Tibial artery (tissue), 4 donors: ENCODE results near the gene ABCC1.

Experiments
- DNase-seq, 2 donors: peaks; one replicate each; pipeline ENCODE4 v3.0.0-alpha.2; 2019
- H3K27ac ChIP-seq, 2 donors: fragments of 200-600 bp; sonication (generic) in 1 of 2; 1 replicate in 1 of 2; 2 replicates in 1 of 2; pipeline ENCODE4 v1.5.1; 2018 to 2019; ENCODE audit warnings: mild to moderate bottlenecking in 1 of 2
- H3K27me3 ChIP-seq, 2 donors: fragments of 200-600 bp; sonication (generic) in 1 of 2; one replicate each; pipeline versions ENCODE4 v1.5.1 to v1.6.0; 2016 to 2019
- H3K36me3 ChIP-seq, 3 donors: fragments of 200-600 bp; sonication (generic) in 2 of 3; one replicate each; pipeline ENCODE4 v1.5.1; 2016 to 2019; ENCODE audit warnings: mild to moderate bottlenecking in 2 of 3
- H3K4me1 ChIP-seq, 4 donors: fragments of 200-600 bp; sonication (generic) in 2 of 4; 1 replicate in 3 of 4; 2 replicates in 1 of 4; pipeline ENCODE4 v1.5.1; 2016 to 2019
- H3K4me3 ChIP-seq, 2 donors: fragments of 200-600 bp; sonication (generic) in 1 of 2; 1 replicate in 1 of 2; 2 replicates in 1 of 2; pipeline ENCODE4 v1.5.1; 2018 to 2019; ENCODE audit warnings: mild to moderate bottlenecking in 2 of 2
- H3K9me3 ChIP-seq, 3 donors: fragments of 200-600 bp; sonication (generic) in 1 of 3; one replicate each; pipeline ENCODE4 v1.5.1; 2016 to 2019
- CTCF ChIP-seq, 2 experiments: fragments of 200-600 bp in 1 of 2; fragments of 450-650 bp in 1 of 2; IDR thresholded peaks; one replicate each; pipeline ENCODE4 v1.5.1; 2017 to 2019; ENCODE audit warnings: antibody characterized with exemption in 2 of 2, mild to moderate bottlenecking in 1 of 2, moderate library complexity in 1 of 2
- intact Hi-C: fragments of 100-400 bp; cut with DNase I; formaldehyde crosslinking; loops from one replicate; pipeline ENCODE4 v1.15.0; 2023; ENCODE audit warnings: low total_unique reads

Gene ABCC1

GRCh38 chr16:16131659-16132058 is 182.2 kb downstream of the ABCC1 start:
- Histone ChIP-seq H3K36me3 (peaks cover 49 to 66% (median 62%) of the 10 kb centered on the region in 3 donors), H3K4me1 (peaks cover 0 to 3% (median 0%) of the 10 kb centered on the region in 4 donors), H3K9me3 (no peaks in the 10 kb centered on the region), H3K27ac (no peak overlapping the region), H3K27me3 (no peaks in the 10 kb centered on the region), H3K4me3 (no peak overlapping the region)
- intact Hi-C loops: no loop called here
- TF ChIP-seq CTCF (IDR thresholded peaks at IDR 0.05): no peak
- DNase-seq: no peak

GRCh38 chr16:16133943-16134604 is 184.7 kb downstream of the ABCC1 start:
- Histone ChIP-seq H3K27ac (no peak overlapping the region), H3K36me3 (peaks cover 73 to 85% (median 81%) of the 10 kb centered on the region in 3 donors), H3K9me3 (no peaks in the 10 kb centered on the region), H3K4me1 (no peaks in the 10 kb centered on the region), H3K4me3 (no peak overlapping the region), H3K27me3 (no peaks in the 10 kb centered on the region)
- intact Hi-C loops: no loop called here
- DNase-seq: no peak
- TF ChIP-seq CTCF (IDR thresholded peaks at IDR 0.05): no peak

GRCh38 chr16:16136588-16136987 is 187.2 kb downstream of the ABCC1 start:
- no peak overlapping the region for H3K4me3 ChIP-seq
- no peaks in the 10 kb centered on the region for H3K27me3 ChIP-seq
- DNase-seq: no peak
- TF ChIP-seq CTCF (IDR thresholded peaks at IDR 0.05): no peak
- intact Hi-C loops: no loop called here
- H3K36me3 ChIP-seq: peaks cover 90 to 99% (median 95%) of the 10 kb centered on the region in 3 donors
- no peaks in the 10 kb centered on the region for H3K4me1 ChIP-seq
- H3K27ac ChIP-seq: no peak overlapping the region
- no peaks in the 10 kb centered on the region for H3K9me3 ChIP-seq

- Histone ChIP-seq H3K4me1 (no peaks in the 10 kb centered on the region), H3K27ac (no peak overlapping the region), H3K36me3 (peaks cover 90 to 99% (median 94%) of the 10 kb centered on the region in 3 donors), H3K4me3 (no peak overlapping the region), H3K9me3 (no peaks in the 10 kb centered on the region), H3K27me3 (no peaks in the 10 kb centered on the region)
- intact Hi-C loops: no loop called here
- DNase-seq: no peak
- TF ChIP-seq CTCF (IDR thresholded peaks at IDR 0.05): no peak
Measured at GRCh38 chr16:16137110-16137509, 187.7 kb downstream of the ABCC1 start.

- Histone ChIP-seq H3K4me3 (no peak overlapping the region), H3K36me3 (peaks cover 88 to 98% (median 88%) of the 10 kb centered on the region in 3 donors), H3K27me3 (no peaks in the 10 kb centered on the region), H3K27ac (no peak overlapping the region), H3K9me3 (no peaks in the 10 kb centered on the region), H3K4me1 (no peaks in the 10 kb centered on the region)
- TF ChIP-seq CTCF (IDR thresholded peaks at IDR 0.05): no peak
- no peak for DNase-seq
- intact Hi-C loops: no loop called here
Measured at GRCh38 chr16:16138034-16138635, 188.7 kb downstream of the ABCC1 start.
